Muscle of back (tissue), 11 donors: ENCODE measurements around the gene DSCAML1. TPM values are rescaled to one million over a fixed set of nuclear protein-coding genes. Genes with fewer than 3 reads are reported as not detected.
A peak's percentile ranks its signal among the peaks of the same experiment; 100 is the strongest.
"Not testable (repeated sequence)": the region's sequence is repeated elsewhere in the genome, so short reads cannot be mapped to it uniquely, and the experiment has no call there.

ENCODE experiments used
- DNase-seq, 3 donors: peaks; one replicate each; pipeline versions ENCODE4 v3.0.0 to v3.0.0-alpha.2; 2013
- polyA plus RNA-seq, 10 donors: library from polyadenylated mRNA; unstranded; fragments of 120-200 nt; gene quantifications; one replicate each; pipeline ENCODE4 v1.2.1, GENCODE V29; 2013; ENCODE audit not compliant: insufficient read length in 10 of 10

DSCAML1 gene
- polyA plus RNA-seq, 10 donors, result 0.28 to 1.3 (median 0.57) TPM

GRCh38 chr11:117473481-117474091, 323.4 kb downstream of the DSCAML1 start:
- DNase-seq, result no peak

GRCh38 chr11:117471776-117472175, 325.2 kb downstream of the DSCAML1 start:
- no peak for DNase-seq

- DNase-seq, result no peak
Measured at GRCh38 chr11:117470576-117470975, 326.4 kb downstream of the DSCAML1 start.

GRCh38 chr11:117468888-117469287, 328.1 kb downstream of the DSCAML1 start:
- no peak for DNase-seq

- no peak for DNase-seq
Measured at GRCh38 chr11:117467770-117468169, 329.2 kb downstream of the DSCAML1 start.

GRCh38 chr11:117466966-117467365, 330.1 kb downstream of the DSCAML1 start:
- DNase-seq, result no peak

- no peak for DNase-seq
Measured at GRCh38 chr11:117465236-117465997, 331.6 kb downstream of the DSCAML1 start.

GRCh38 chr11:117464778-117465177, 332.2 kb downstream of the DSCAML1 start:
- no peak for DNase-seq

- DNase-seq, result no peak
Measured at GRCh38 chr11:117462864-117463247, 334.2 kb downstream of the DSCAML1 start.

GRCh38 chr11:117462183-117462863, 334.7 kb downstream of the DSCAML1 start:
- DNase-seq, result no peak

- no peak for DNase-seq
Measured at GRCh38 chr11:117461396-117462182, 335.4 kb downstream of the DSCAML1 start.

- peak in 1 of 3 donors; percentile 23 for DNase-seq
Measured at GRCh38 chr11:117459979-117460300, 337.1 kb downstream of the DSCAML1 start.

GRCh38 chr11:117459123-117459978, 337.7 kb downstream of the DSCAML1 start:
- DNase-seq, result no peak

GRCh38 chr11:117458275-117459122, 338.5 kb downstream of the DSCAML1 start:
- DNase-seq, result no peak

- DNase-seq, result no peak
Measured at GRCh38 chr11:117457835-117458234, 339.2 kb downstream of the DSCAML1 start.

- no peak for DNase-seq
Measured at GRCh38 chr11:117457031-117457785, 339.8 kb downstream of the DSCAML1 start.

GRCh38 chr11:117456721-117457029, 340.3 kb downstream of the DSCAML1 start:
- not testable (repeated sequence) for DNase-seq

GRCh38 chr11:117456027-117456720, 340.8 kb downstream of the DSCAML1 start:
- DNase-seq, result no peak

GRCh38 chr11:117454564-117454917, 342.5 kb downstream of the DSCAML1 start:
- DNase-seq, result no peak
